ENCODE results near the gene PRKAR1B.

Gene PRKAR1B

GRCh38 chr7:738723-739454, 11.8 kb upstream of the PRKAR1B start:
- no peak for TF ChIP-seq CTCF (conservative IDR thresholded peaks at IDR 0.05)
- peak overlapping the region; percentile 44 for H3K27ac ChIP-seq

- peak overlapping the region; percentile 44 for H3K27ac ChIP-seq
- no peak for TF ChIP-seq CTCF (conservative IDR thresholded peaks at IDR 0.05)
Measured at GRCh38 chr7:738241-738640, 11.2 kb upstream of the PRKAR1B start.

- no peak overlapping the region for H3K27ac ChIP-seq
- no peak for TF ChIP-seq CTCF (conservative IDR thresholded peaks at IDR 0.05)
Measured at GRCh38 chr7:734808-735207, 7.7 kb upstream of the PRKAR1B start.

GRCh38 chr7:734214-734613, 7.1 kb upstream of the PRKAR1B start:
- H3K27ac ChIP-seq = no peak overlapping the region
- TF ChIP-seq CTCF (conservative IDR thresholded peaks at IDR 0.05) = no peak

- TF ChIP-seq CTCF (conservative IDR thresholded peaks at IDR 0.05) = no peak
Measured at GRCh38 chr7:732556-732955, 5.5 kb upstream of the PRKAR1B start.

GRCh38 chr7:732094-732541, 5.0 kb upstream of the PRKAR1B start:
- 0 out of 2 replicates have a peak, but pooled peaks have one; percentile 12 for TF ChIP-seq CTCF (conservative IDR thresholded peaks at IDR 0.05)
- peak overlapping the region; percentile 11; the same call in 1 of the 2 replicates for H3K27ac ChIP-seq

More at GRCh38 chr7:732556-732955, 5.5 kb upstream of the PRKAR1B start:
- peak overlapping the region; percentile 11; the same call in 1 of the 2 replicates for H3K27ac ChIP-seq

GRCh38 chr7:731440-732085, 4.5 kb upstream of the PRKAR1B start:
- TF ChIP-seq CTCF (conservative IDR thresholded peaks at IDR 0.05) = no peak
- H3K27ac ChIP-seq = no peak overlapping the region
